IMR-90 (cell line): ENCODE results near the gene TAGLN. TPM values are rescaled to one million over a fixed set of nuclear protein-coding genes. Genes with fewer than 3 reads are reported as not detected.

ENCODE experiments used
- ATAC-seq: fragments of 200-7000 bp; cut with Tn5 transposase; 2 replicates; pipeline ENCODE4 v1.9.1; 2020; ENCODE audit warnings: low read depth, mild to moderate bottlenecking, moderate library complexity
- BruUV-seq: library from RNA; stranded (reverse); fragments of 400-500 nt; replicated peaks from 2 replicates; lab custom pipeline; 2021; lab: Mats Ljungman, UMichigan
- CTCF ChIA-PET: fragments of 300-600 bp; formaldehyde crosslinking; extraction: SDS; loops from one replicate; lab custom pipeline; 2021; ENCODE audit warnings: antibody characterized with exemption; lab: Yijun Ruan, JAX
- POLR2A ChIA-PET: fragments of 300-600 bp; sonication (Branson Sonifier 250); formaldehyde crosslinking; loops from one replicate; lab custom pipeline; 2022; ENCODE audit warnings: antibody characterized with exemption; ENCODE audit not compliant: unreplicated experiment; lab: Charles Lee
- DNase-seq: peaks from one replicate; pipeline ENCODE4 v3.0.0; 2013
- H2AFZ ChIP-seq: replicated peaks from 2 replicates; pipeline ENCODE3; 2013; ENCODE audit warnings: low read length, mild to moderate bottlenecking; ENCODE audit not compliant: poor library complexity
- H2AK5ac ChIP-seq: 2 replicates; pipeline ENCODE4 v1.6.1; 2013; ENCODE audit warnings: low read depth, low read length, inconsistent platforms
- H2AK9ac ChIP-seq: replicated peaks from 2 replicates; pipeline ENCODE3; 2013; ENCODE audit warnings: mild to moderate bottlenecking, low read depth, low read length, moderate library complexity; ENCODE audit not compliant: poor library complexity
- H2BK120ac ChIP-seq: 2 replicates; pipeline ENCODE4 v1.6.1; 2013; ENCODE audit warnings: low read depth, low read length, inconsistent platforms
- H2BK15ac ChIP-seq: 3 replicates; pipeline ENCODE4 v1.6.1; 2013; ENCODE audit warnings: low read depth, low read length, inconsistent platforms
- H2BK20ac ChIP-seq: 2 replicates; pipeline ENCODE4 v1.6.1; 2013; ENCODE audit warnings: low read depth, mild to moderate bottlenecking, inconsistent platforms, low read length, moderate library complexity
- H2BK5ac ChIP-seq: 2 replicates; pipeline ENCODE4 v1.6.1; 2013; ENCODE audit warnings: mild to moderate bottlenecking, low read depth, low read length, inconsistent platforms; ENCODE audit not compliant: poor library complexity, severe bottlenecking
- H3K14ac ChIP-seq: replicated peaks from 2 replicates; pipeline ENCODE4 v1.6.1; 2013; ENCODE audit warnings: low read depth, low read length, inconsistent platforms
- H3K18ac ChIP-seq: 2 replicates; pipeline ENCODE4 v1.6.1; 2013; ENCODE audit warnings: low read depth, low read length, control low read depth
- H3K23ac ChIP-seq: 2 replicates; pipeline ENCODE4 v1.6.1; 2013; ENCODE audit warnings: low read depth, low read length, inconsistent platforms
- H3K27ac ChIP-seq: 2 replicates; pipeline ENCODE4 v1.5.1; 2013; ENCODE audit warnings: mild to moderate bottlenecking, control low read depth, low read length; ENCODE audit not compliant: insufficient read depth
- H3K27me3 ChIP-seq: 2 replicates; pipeline ENCODE4 v1.6.1; 2013; ENCODE audit warnings: low read length; ENCODE audit not compliant: control insufficient read depth, insufficient read depth
- H3K36me3 ChIP-seq: 2 replicates; pipeline ENCODE4 v1.6.1; 2013; ENCODE audit warnings: low read length, mixed read lengths; ENCODE audit not compliant: control insufficient read depth, insufficient read depth
- H3K4ac ChIP-seq: 2 replicates; pipeline ENCODE4 v1.6.1; 2013; ENCODE audit warnings: low read depth, low read length, inconsistent platforms
- H3K4me1 ChIP-seq: 2 replicates; pipeline ENCODE4 v1.6.1; 2013; ENCODE audit warnings: low read length, mixed read lengths; ENCODE audit not compliant: control insufficient read depth, insufficient read depth
- H3K4me2 ChIP-seq: 2 replicates; pipeline ENCODE4 v1.6.1; 2013; ENCODE audit warnings: low read depth, mild to moderate bottlenecking, control low read depth, low read length, moderate library complexity
- H3K4me3 ChIP-seq: 2 replicates; pipeline ENCODE4 v1.5.1; 2013; ENCODE audit warnings: low read depth, mild to moderate bottlenecking, control low read depth, low read length, moderate library complexity; ENCODE audit not compliant: insufficient read depth
- H3K56ac ChIP-seq: 2 replicates; pipeline ENCODE4 v1.6.1; 2013; ENCODE audit warnings: low read length, inconsistent platforms; ENCODE audit not compliant: insufficient read depth; ENCODE audit errors: extremely low read depth
- H3K79me1 ChIP-seq, 2 experiments: 2 replicates each; pipeline ENCODE4 v1.6.1; 2013; ENCODE audit warnings: low read length in 2 of 2, inconsistent platforms in 1 of 2, low read depth in 1 of 2
- H3K9ac ChIP-seq: 2 replicates; pipeline ENCODE4 v1.6.1; 2013; ENCODE audit warnings: low read depth, low read length, control low read depth
- H3K9me1 ChIP-seq: 2 replicates; pipeline ENCODE4 v1.6.1; 2013; ENCODE audit warnings: low read length, inconsistent platforms; ENCODE audit not compliant: insufficient read depth
- H3K9me3 ChIP-seq: 2 replicates; pipeline ENCODE4 v1.6.1; 2013; ENCODE audit warnings: low read length; ENCODE audit not compliant: control insufficient read depth, insufficient read depth
- H4K20me1 ChIP-seq: 2 replicates; pipeline ENCODE4 v1.6.1; 2013; ENCODE audit warnings: low read length, inconsistent platforms; ENCODE audit not compliant: insufficient read depth
- H4K5ac ChIP-seq: 2 replicates; pipeline ENCODE4 v1.6.1; 2013; ENCODE audit warnings: mild to moderate bottlenecking, low read depth, low read length, control low read depth
- H4K8ac ChIP-seq, 2 experiments: 2 replicates each; pipeline ENCODE4 v1.6.1; 2013; ENCODE audit warnings: low read depth in 2 of 2, low read length in 2 of 2, control low read depth in 1 of 2, inconsistent platforms in 1 of 2
- H4K91ac ChIP-seq: 2 replicates; pipeline ENCODE4 v1.6.1; 2013; ENCODE audit warnings: low read depth, low read length, inconsistent platforms; ENCODE audit not compliant: insufficient read depth
- FOS ChIP-seq: fragments of 150-350 bp; IDR thresholded peaks from 2 replicates; pipeline ENCODE4 v1.6.1; 2016; ENCODE audit warnings: low read depth, low read length
- POLR2A ChIP-seq: IDR thresholded peaks from 2 replicates; pipeline ENCODE4 v1.6.1; 2012; ENCODE audit warnings: mild to moderate bottlenecking, low read depth, low read length
- WGBS, 2 experiments: methylation state at CpG; one replicate each; pipeline versions ENCODE4 v1.1.5 to v1.1.7; 2013; ENCODE audit warnings: missing lambda C conversion rate in 2 of 2; ENCODE audit not compliant: insufficient read length in 1 of 2; ENCODE audit errors: extremely low coverage in 2 of 2; 5-methylcytosine and 5-hydroxymethylcytosine counted together
- dilution Hi-C: fragments of 300-500 bp; cut with HindIII; formaldehyde crosslinking; loops from one replicate; pipeline ENCODE4 v1.14.3; 2018; ENCODE audit warnings: low sequenced_read_pairs; ENCODE audit not compliant: unreplicated experiment
- in situ Hi-C: fragments of 300-500 bp; cut with MboI; formaldehyde crosslinking; loops from 3 replicates; pipeline ENCODE4 v1.14.3; 2019; ENCODE audit warnings: low sequenced_read_pairs, inconsistent platforms, mixed read lengths
- intact Hi-C: fragments of 100-400 bp; cut with micrococcal nuclease; formaldehyde crosslinking; loops from 2 replicates; pipeline ENCODE4 v1.10.0; 2022
- polyA plus RNA-seq, 3 experiments: library from polyadenylated mRNA; depleted of rRNA; stranded (reverse); fragments of >200 nt; gene quantifications; 2 replicates each; pipeline ENCODE4 v1.2.3, GENCODE V29; 2012; ENCODE audit warnings: low replicate concordance in 1 of 3
- total RNA-seq: library from RNA; depleted of rRNA; stranded (reverse); fragments of >200 nt; gene quantifications from 2 replicates; pipeline ENCODE4 v1.2.3, GENCODE V29; 2012

TAGLN gene
- total and polyA plus RNA-seq, 2 of the 4 experiments (the other 2 are of a cell fraction): 2,558 to 3,760 TPM

GRCh38 chr11:117179048-117179999, 19.8 kb upstream of the TAGLN start:
- Histone ChIP-seq H2AK9ac (peak overlapping the region; percentile 78), H3K9ac (peak overlapping the region; percentile 91), H3K4ac (peak overlapping the region; percentile 89), H3K79me1 (peaks cover 21 to 41% of the 10 kb centered on the region in 2 experiments), H2AFZ (peak overlapping the region; percentile 92), H3K23ac (peak overlapping the region; percentile 93), H3K4me2 (peak overlapping the region; percentile 86), H2BK120ac (peak overlapping the region; percentile 36; the same call in 1 of the 2 replicates), H4K5ac (peak overlapping the region; percentile 14), H4K8ac (peak overlapping the region; percentile 64 to 69), H3K9me1 (peaks cover 9% of the 10 kb centered on the region), H3K9me3 (no peaks in the 10 kb centered on the region), H2AK5ac (peak overlapping the region; percentile 83), H3K4me3 (peak overlapping the region; percentile 87), H2BK5ac (peak overlapping the region; percentile 71), H3K36me3 (peaks cover 16% of the 10 kb centered on the region), H3K56ac (peak overlapping the region; percentile 36), H4K91ac (peak overlapping the region; percentile 69), H3K18ac (peak overlapping the region; percentile 35), H4K20me1 (no peaks in the 10 kb centered on the region; the same call in none of the 2 replicates), H3K27me3 (no peaks in the 10 kb centered on the region), H2BK20ac (peak overlapping the region; percentile 23; the same call in 1 of the 2 replicates), H3K4me1 (peaks cover 13% of the 10 kb centered on the region), H3K14ac (peak overlapping the region; percentile 87), H2BK15ac (peak overlapping the region; percentile 61; the same call in 2 of the 3 replicates), H3K27ac (peak overlapping the region; percentile 93)
- TF ChIP-seq POLR2A (0 out of 2 replicates have a peak, but pooled peaks have one; percentile 11), FOS (no peak)
- WGBS, 2 experiments: 0% methylated on average over 18 of the region's 39 CpGs; no CpG with 5 or more reads in 1 of the 2 experiments
- intact Hi-C loops: no loop called here
- no peak for DNase-seq
- peak; percentile 34 for ATAC-seq
- in situ Hi-C loops: no loop called here
- CTCF ChIA-PET: no interaction called here
- dilution Hi-C loops: no loop called here
- no TSS peak for BruUV-seq
- POLR2A ChIA-PET: interaction anchor here (0.6 to 1.1 kb wide), 3 partner anchors 16 to 116 kb away, joined by 4 to 14 read pairs (median 4); partner anchors contain the start of gene PAFAH1B2
